SU-DHL-6 (cell line): ENCODE results near the gene OLFM2.

Experiments
- H2AFZ ChIP-seq: fragments of 200-600 bp; sonication (generic); 2 replicates; pipeline ENCODE4 v1.6.1; 2014; ENCODE audit warnings: low read depth, mild to moderate bottlenecking, moderate library complexity, mixed read lengths, antibody characterized with exemption, low read length; ENCODE audit not compliant: severe bottlenecking
- H3F3A ChIP-seq: fragments of 200-600 bp; shearing (Covaris generic); 2 replicates; pipeline ENCODE4 v1.6.0; 2016; ENCODE audit warnings: antibody characterized with exemption, mild to moderate bottlenecking; ENCODE audit not compliant: insufficient read depth
- H3K27ac ChIP-seq: fragments of 200-600 bp; sonication (generic); 2 replicates; pipeline ENCODE4 v1.5.1; 2016; ENCODE audit warnings: low read depth, mild to moderate bottlenecking, low read length, moderate library complexity, mixed read lengths
- H3K27me3 ChIP-seq: fragments of 200-600 bp; sonication (generic), shearing (Covaris generic); 2 replicates; pipeline ENCODE4 v1.6.0; 2014; ENCODE audit warnings: mild to moderate bottlenecking, low read length
- H3K36me3 ChIP-seq: fragments of 200-600 bp; sonication (generic); 2 replicates; pipeline ENCODE4 v1.6.1; 2014; ENCODE audit warnings: mild to moderate bottlenecking, low read length, mixed read lengths
- H3K4me2 ChIP-seq: fragments of 300-600, 200-600 bp; shearing (Covaris generic), sonication (generic); 2 replicates; pipeline ENCODE4 v1.6.0; 2014; ENCODE audit warnings: low read length, low read depth, mild to moderate bottlenecking; ENCODE audit not compliant: poor library complexity, severe bottlenecking
- H3K4me3 ChIP-seq: fragments of 200-600 bp; sonication (generic); 2 replicates; pipeline ENCODE4 v1.5.1; 2014; ENCODE audit warnings: antibody characterized with exemption, low read length, mild to moderate bottlenecking, mixed read lengths; ENCODE audit not compliant: insufficient read depth, poor library complexity, severe bottlenecking
- H3K79me2 ChIP-seq: fragments of 200-600 bp; sonication (generic); 2 replicates; pipeline ENCODE4 v1.6.1; 2014; ENCODE audit warnings: mild to moderate bottlenecking, low read length, moderate library complexity; ENCODE audit not compliant: insufficient read depth
- H3K9ac ChIP-seq: fragments of 200-600 bp; sonication (generic); 2 replicates; pipeline ENCODE4 v1.7.0; 2014; ENCODE audit warnings: mild to moderate bottlenecking, low read length
- H3K9me2 ChIP-seq: fragments of 200-600 bp; sonication (generic); replicated peaks from 2 replicates; pipeline ENCODE4 v1.6.1; 2014; ENCODE audit warnings: low read length; ENCODE audit not compliant: insufficient read depth
- H3K9me3 ChIP-seq: fragments of 200-600 bp; sonication (generic); 2 replicates; pipeline ENCODE4 v1.6.1; 2014; ENCODE audit warnings: low read length, mixed read lengths; ENCODE audit not compliant: insufficient read depth
- H4K20me1 ChIP-seq: fragments of 200-600 bp; sonication (generic); 2 replicates; pipeline ENCODE4 v1.6.1; 2014; ENCODE audit warnings: low read depth, mild to moderate bottlenecking, antibody characterized with exemption, low read length, moderate library complexity, mixed read lengths
- EZH2phosphoT487 ChIP-seq: fragments of 200-600 bp; sonication (generic), shearing (Covaris generic); conservative IDR thresholded peaks from 2 replicates; pipeline ENCODE4 v1.6.1; 2018; ENCODE audit warnings: mild to moderate bottlenecking, antibody characterized with exemption, low read length, moderate library complexity, mixed read lengths
- TF ChIP-seq, protein P1 (sequence below): fragments of 200-600 bp; sonication (generic); IDR thresholded peaks from one replicate; pipeline ENCODE4 v1.5.1; 2017; ENCODE audit warnings: antibody characterized with exemption, mild to moderate bottlenecking, low read length, moderate library complexity; ENCODE audit not compliant: insufficient read depth, poor library complexity, severe bottlenecking

Gene OLFM2

GRCh38 chr19:9865732-9866501 lies 70.4 kb downstream of the OLFM2 start:
- H3K4me2 ChIP-seq = no peak overlapping the region
- no peaks in the 10 kb centered on the region for H4K20me1 ChIP-seq
- H3K27me3 ChIP-seq = no peaks in the 10 kb centered on the region
- H3K27ac ChIP-seq = no peak overlapping the region
- H3K9ac ChIP-seq = no peak overlapping the region
- H2AFZ ChIP-seq = no peak overlapping the region
- H3F3A ChIP-seq = no peaks in the 10 kb centered on the region
- H3K36me3 ChIP-seq = no peaks in the 10 kb centered on the region
- no peak for TF ChIP-seq EZH2phosphoT487
- TF ChIP-seq, protein P1, sequence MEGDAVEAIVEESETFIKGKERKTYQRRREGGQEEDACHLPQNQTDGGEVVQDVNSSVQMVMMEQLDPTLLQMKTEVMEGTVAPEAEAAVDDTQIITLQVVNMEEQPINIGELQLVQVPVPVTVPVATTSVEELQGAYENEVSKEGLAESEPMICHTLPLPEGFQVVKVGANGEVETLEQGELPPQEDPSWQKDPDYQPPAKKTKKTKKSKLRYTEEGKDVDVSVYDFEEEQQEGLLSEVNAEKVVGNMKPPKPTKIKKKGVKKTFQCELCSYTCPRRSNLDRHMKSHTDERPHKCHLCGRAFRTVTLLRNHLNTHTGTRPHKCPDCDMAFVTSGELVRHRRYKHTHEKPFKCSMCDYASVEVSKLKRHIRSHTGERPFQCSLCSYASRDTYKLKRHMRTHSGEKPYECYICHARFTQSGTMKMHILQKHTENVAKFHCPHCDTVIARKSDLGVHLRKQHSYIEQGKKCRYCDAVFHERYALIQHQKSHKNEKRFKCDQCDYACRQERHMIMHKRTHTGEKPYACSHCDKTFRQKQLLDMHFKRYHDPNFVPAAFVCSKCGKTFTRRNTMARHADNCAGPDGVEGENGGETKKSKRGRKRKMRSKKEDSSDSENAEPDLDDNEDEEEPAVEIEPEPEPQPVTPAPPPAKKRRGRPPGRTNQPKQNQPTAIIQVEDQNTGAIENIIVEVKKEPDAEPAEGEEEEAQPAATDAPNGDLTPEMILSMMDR = no peak
- H3K9me3 ChIP-seq = no peaks in the 10 kb centered on the region
- no peaks in the 10 kb centered on the region for H3K79me2 ChIP-seq
- H3K9me2 ChIP-seq = no peaks in the 10 kb centered on the region
- no peak overlapping the region for H3K4me3 ChIP-seq

DNA sequence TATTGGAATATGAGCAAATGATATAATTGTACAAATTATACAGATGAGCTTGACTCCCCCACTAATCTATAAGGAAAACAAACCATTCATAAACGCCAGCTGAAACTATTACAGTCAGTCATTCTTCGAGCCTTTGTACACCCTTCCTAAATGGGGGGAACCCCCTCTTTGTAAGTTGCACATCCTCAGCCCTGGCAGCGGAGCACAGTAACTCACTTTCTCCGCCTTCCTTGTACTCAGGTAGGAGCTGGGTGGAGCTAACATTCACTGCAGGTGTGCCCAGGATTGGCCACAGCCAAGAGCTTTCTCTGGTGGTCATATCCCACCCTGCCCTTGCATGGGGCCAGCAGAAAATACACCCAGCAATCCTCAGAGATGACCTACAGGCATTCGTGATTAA lies 72.6 kb downstream of the OLFM2 start:
- Histone ChIP-seq H3K4me3 (no peak overlapping the region), H4K20me1 (no peaks in the 10 kb centered on the region), H3K36me3 (no peaks in the 10 kb centered on the region), H3F3A (no peaks in the 10 kb centered on the region), H3K27me3 (no peaks in the 10 kb centered on the region), H3K9me3 (no peaks in the 10 kb centered on the region), H3K9ac (no peak overlapping the region), H3K27ac (no peak overlapping the region), H2AFZ (no peak overlapping the region), H3K9me2 (no peaks in the 10 kb centered on the region), H3K79me2 (no peaks in the 10 kb centered on the region), H3K4me2 (no peak overlapping the region)
- TF ChIP-seq, protein P1 = no peak
- no peak for TF ChIP-seq EZH2phosphoT487

- TF ChIP-seq, protein P1 = no peak
- TF ChIP-seq EZH2phosphoT487 = no peak
- no peaks in the 10 kb centered on the region for H3K9me2 ChIP-seq
- H3K79me2 ChIP-seq = no peaks in the 10 kb centered on the region
- H3K27ac ChIP-seq = no peak overlapping the region
- no peaks in the 10 kb centered on the region for H3K9me3 ChIP-seq
- no peak overlapping the region for H2AFZ ChIP-seq
- no peaks in the 10 kb centered on the region for H3K27me3 ChIP-seq
- H3K9ac ChIP-seq = no peak overlapping the region
- H3F3A ChIP-seq = no peaks in the 10 kb centered on the region
- no peak overlapping the region for H3K4me2 ChIP-seq
- H4K20me1 ChIP-seq = no peaks in the 10 kb centered on the region
- H3K36me3 ChIP-seq = no peaks in the 10 kb centered on the region
- H3K4me3 ChIP-seq = no peak overlapping the region
Measured at GRCh38 chr19:9862938-9863337, 73.4 kb downstream of the OLFM2 start.
